ENCODE results near the gene C12orf57.

C12orf57 gene

DNA sequence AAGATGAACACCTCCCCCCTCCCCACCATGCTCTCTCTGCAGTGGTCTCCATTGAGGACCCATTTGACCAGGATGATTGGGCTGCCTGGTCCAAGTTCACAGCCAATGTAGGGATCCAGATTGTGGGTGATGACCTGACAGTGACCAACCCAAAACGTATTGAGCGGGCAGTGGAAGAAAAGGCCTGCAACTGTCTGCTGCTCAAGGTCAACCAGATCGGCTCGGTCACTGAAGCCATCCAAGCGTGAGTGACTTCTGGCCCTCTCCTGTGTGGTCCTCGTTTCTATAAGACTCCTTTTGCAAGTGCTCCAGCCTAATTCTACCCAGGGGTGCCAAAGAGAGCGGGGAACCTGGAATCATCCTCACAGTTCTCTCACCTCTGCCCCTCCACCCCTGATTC lies 22.3 kb upstream of the C12orf57 start:
- no peak overlapping the region for H3K4me3 ChIP-seq (ENCODE audit: control insufficient read depth, low read depth, low read length)
- no peak for DNase-seq (ENCODE audit: low read depth)
- TF ChIP-seq, protein P1, sequence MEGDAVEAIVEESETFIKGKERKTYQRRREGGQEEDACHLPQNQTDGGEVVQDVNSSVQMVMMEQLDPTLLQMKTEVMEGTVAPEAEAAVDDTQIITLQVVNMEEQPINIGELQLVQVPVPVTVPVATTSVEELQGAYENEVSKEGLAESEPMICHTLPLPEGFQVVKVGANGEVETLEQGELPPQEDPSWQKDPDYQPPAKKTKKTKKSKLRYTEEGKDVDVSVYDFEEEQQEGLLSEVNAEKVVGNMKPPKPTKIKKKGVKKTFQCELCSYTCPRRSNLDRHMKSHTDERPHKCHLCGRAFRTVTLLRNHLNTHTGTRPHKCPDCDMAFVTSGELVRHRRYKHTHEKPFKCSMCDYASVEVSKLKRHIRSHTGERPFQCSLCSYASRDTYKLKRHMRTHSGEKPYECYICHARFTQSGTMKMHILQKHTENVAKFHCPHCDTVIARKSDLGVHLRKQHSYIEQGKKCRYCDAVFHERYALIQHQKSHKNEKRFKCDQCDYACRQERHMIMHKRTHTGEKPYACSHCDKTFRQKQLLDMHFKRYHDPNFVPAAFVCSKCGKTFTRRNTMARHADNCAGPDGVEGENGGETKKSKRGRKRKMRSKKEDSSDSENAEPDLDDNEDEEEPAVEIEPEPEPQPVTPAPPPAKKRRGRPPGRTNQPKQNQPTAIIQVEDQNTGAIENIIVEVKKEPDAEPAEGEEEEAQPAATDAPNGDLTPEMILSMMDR (conservative IDR thresholded peaks at IDR 0.05; ENCODE audit: control insufficient read depth, insufficient read depth, low read depth, low read length): no peak

DNA sequence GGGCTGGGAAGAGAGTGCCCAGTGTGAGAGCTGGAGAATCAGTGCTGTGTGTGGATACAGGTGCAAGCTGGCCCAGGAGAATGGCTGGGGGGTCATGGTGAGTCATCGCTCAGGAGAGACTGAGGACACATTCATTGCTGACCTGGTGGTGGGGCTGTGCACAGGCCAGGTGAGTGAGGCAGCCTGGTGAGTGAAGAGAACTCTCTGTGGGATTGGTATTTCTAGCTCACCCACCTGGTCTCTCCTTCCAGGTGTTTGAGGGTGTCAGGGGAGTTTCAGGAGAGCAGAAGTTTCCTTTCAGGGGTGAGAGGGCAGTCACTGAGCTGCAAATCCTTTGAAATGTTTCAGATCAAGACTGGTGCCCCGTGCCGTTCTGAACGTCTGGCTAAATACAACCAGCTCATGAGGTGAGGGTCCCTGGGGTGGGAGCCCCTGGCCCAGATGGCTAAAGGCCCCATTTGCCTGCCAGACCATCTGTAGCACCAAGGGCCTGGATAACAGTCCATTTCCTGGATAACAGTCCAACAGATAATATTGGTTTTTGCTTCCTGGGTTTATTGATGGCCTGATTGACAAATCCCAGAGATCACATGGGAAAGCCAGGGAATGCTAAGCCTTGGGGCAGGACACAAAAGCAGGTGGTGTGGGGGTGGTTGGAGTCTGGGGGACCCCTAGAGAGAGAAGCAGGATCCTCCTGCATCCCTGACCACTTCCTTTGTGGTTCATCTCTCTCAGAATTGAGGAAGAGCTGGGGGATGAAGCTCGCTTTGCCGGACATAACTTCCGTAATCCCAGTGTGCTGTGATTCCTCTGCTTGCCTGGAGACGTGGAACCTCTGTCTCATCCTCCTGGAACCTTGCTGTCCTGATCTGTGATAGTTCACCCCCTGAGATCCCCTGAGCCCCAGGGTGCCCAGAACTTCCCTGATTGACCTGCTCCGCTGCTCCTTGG lies 21.6 kb upstream of the C12orf57 start:
- TF ChIP-seq, protein P1 (conservative IDR thresholded peaks at IDR 0.05; ENCODE audit: control insufficient read depth, insufficient read depth, low read depth, low read length): no peak
- no peak overlapping the region for H3K4me3 ChIP-seq (ENCODE audit: control insufficient read depth, low read depth, low read length)
- DNase-seq (ENCODE audit: low read depth): no peak

DNA sequence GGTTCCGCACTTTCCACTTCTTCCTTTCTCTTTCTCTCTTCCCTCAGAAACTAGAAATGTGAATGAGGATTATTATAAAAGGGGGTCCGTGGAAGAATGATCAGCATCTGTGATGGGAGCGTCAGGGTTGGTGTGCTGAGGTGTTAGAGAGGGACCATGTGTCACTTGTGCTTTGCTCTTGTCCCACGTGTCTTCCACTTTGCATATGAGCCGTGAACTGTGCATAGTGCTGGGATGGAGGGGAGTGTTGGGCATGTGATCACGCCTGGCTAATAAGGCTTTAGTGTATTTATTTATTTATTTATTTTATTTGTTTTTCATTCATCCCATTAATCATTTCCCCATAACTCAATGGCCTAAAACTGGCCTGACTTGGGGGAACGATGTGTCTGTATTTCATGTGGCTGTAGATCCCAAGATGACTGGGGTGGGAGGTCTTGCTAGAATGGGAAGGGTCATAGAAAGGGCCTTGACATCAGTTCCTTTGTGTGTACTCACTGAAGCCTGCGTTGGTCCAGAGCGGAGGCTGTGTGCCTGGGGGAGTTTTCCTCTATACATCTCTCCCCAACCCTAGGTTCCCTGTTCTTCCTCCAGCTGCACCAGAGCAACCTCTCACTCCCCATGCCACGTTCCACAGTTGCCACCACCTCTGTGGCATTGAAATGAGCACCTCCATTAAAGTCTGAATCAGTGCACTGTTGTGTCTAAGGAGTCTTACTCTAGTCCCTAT lies 20.7 kb upstream of the C12orf57 start:
- H3K4me3 ChIP-seq (ENCODE audit: control insufficient read depth, low read depth, low read length): no peak overlapping the region
- no peak for DNase-seq (ENCODE audit: low read depth)
- TF ChIP-seq, protein P1 (conservative IDR thresholded peaks at IDR 0.05; ENCODE audit: control insufficient read depth, insufficient read depth, low read depth, low read length): no peak

DNA sequence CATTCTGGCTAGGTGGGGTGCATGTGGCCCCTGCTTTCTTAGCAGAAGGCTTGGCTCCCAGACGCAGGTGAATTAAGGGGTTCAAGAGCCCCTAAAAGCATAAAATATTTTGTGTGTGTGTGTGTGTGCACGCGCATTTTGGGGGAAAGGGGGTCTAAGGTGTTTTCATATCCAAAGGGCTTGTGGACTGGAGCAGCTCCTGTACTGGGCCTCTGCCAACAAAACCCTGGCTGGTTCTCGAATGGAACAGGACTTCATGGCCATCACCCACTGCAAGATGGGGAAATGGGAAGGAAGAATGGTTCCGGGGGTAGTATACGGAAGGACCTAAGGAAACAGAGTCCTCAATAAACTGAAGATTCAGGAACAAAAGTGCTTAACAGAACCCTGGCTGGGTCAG lies 20.0 kb upstream of the C12orf57 start:
- H3K4me3 ChIP-seq (ENCODE audit: control insufficient read depth, low read depth, low read length): no peak overlapping the region
- TF ChIP-seq, protein P1 (conservative IDR thresholded peaks at IDR 0.05; ENCODE audit: control insufficient read depth, insufficient read depth, low read depth, low read length): no peak
- DNase-seq (ENCODE audit: low read depth): no peak

DNA sequence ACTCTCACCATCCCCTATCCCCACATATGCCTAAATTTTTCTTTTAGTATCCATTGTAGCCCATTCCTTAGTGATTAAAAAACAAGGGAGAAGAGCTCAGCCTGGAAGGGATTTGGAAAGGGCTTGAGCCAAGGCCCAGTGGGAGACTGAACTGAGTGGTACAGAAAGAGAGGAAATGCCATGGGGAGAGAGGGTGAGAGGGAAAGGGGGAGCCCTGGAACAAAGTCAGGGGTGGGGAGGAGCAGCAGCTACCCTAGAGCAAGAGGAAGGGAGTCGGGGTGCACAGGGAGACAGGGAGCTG lies 18.6 kb upstream of the C12orf57 start:
- TF ChIP-seq, protein P1 (conservative IDR thresholded peaks at IDR 0.05; ENCODE audit: control insufficient read depth, insufficient read depth, low read depth, low read length): no peak
- DNase-seq (ENCODE audit: low read depth): no peak
- H3K4me3 ChIP-seq (ENCODE audit: control insufficient read depth, low read depth, low read length): no peak overlapping the region

DNA sequence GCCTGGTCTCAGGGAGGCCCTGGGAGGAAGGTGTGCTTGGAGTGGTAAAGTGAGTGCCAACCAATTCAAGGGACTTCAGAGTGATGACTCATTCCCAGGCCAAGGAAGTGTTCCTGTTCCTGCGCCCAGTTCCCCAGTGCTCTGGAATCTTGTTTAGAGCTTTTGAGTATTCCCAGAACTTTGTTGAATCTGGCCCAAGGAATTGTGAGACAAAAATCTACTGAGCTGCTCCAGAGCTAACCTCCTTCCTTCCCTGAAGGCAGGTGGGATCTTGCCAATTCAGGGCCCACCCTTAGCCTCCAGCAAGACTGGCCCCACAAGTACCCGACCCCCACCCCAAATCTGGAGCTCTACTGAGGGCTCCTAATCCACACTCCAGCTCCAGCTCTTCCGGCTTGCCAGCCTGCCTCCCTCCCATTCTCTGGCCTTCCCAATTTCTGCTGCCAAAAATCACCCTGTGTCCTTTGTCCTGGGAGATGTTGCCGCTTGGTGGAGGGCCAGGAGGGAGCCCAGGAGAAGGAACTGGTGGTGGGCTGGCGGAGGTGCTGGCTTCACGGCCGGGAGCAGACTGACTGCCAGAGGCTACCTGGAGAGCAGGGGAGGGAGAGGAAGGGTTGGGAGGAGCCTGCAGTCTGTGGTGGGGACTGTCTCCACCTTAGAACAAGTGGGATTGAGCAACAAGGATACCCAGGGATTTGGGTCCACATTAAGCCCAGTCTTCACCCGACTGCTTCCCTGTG lies 18.1 kb upstream of the C12orf57 start:
- DNase-seq (ENCODE audit: low read depth): peak; percentile 90
- TF ChIP-seq, protein P1 (conservative IDR thresholded peaks at IDR 0.05; ENCODE audit: control insufficient read depth, insufficient read depth, low read depth, low read length): no peak
- peak overlapping the region; percentile 60 for H3K4me3 ChIP-seq (ENCODE audit: control insufficient read depth, low read depth, low read length)
